GM12891 (cell line): Measurements from ENCODE around the gene RAD23A.

Source experiments
- DNase-seq: peaks from one replicate; pipeline ENCODE4 v3.0.0; 2011; ENCODE audit warnings: low spot score; ENCODE audit not compliant: insufficient read length
- FAIRE-seq: peaks from 2 replicates; lab custom pipeline; 2011; peaks lifted over from hg19 to GRCh38; lab: Jason Lieb, UNC
- PAX5 ChIP-seq: IDR thresholded peaks from 2 replicates; pipeline ENCODE4 v1.6.1; 2011; ENCODE audit warnings: low read length, moderate library complexity, mild to moderate bottlenecking; ENCODE audit not compliant: insufficient read depth, severe bottlenecking
- POLR2A ChIP-seq: IDR thresholded peaks from 2 replicates; pipeline ENCODE4 v1.6.1; 2011; ENCODE audit warnings: low read depth, low read length, control low read depth
- POLR2AphosphoS5 ChIP-seq: IDR thresholded peaks from 2 replicates; pipeline ENCODE4 v1.6.1; 2011; ENCODE audit warnings: low read depth, low read length, control low read depth
- POU2F2 ChIP-seq: IDR thresholded peaks from 2 replicates; pipeline ENCODE4 v1.6.1; 2011; ENCODE audit warnings: low read depth, mild to moderate bottlenecking, control low read depth, low read length, moderate library complexity
- SPI1 ChIP-seq: IDR thresholded peaks from 2 replicates; pipeline ENCODE4 v1.6.1; 2011; ENCODE audit warnings: low read depth, low read length, control low read depth
- TAF1 ChIP-seq: IDR thresholded peaks from 2 replicates; pipeline ENCODE4 v1.6.1; 2011; ENCODE audit warnings: low read depth, low read length, control low read depth

The RAD23A gene

DNA sequence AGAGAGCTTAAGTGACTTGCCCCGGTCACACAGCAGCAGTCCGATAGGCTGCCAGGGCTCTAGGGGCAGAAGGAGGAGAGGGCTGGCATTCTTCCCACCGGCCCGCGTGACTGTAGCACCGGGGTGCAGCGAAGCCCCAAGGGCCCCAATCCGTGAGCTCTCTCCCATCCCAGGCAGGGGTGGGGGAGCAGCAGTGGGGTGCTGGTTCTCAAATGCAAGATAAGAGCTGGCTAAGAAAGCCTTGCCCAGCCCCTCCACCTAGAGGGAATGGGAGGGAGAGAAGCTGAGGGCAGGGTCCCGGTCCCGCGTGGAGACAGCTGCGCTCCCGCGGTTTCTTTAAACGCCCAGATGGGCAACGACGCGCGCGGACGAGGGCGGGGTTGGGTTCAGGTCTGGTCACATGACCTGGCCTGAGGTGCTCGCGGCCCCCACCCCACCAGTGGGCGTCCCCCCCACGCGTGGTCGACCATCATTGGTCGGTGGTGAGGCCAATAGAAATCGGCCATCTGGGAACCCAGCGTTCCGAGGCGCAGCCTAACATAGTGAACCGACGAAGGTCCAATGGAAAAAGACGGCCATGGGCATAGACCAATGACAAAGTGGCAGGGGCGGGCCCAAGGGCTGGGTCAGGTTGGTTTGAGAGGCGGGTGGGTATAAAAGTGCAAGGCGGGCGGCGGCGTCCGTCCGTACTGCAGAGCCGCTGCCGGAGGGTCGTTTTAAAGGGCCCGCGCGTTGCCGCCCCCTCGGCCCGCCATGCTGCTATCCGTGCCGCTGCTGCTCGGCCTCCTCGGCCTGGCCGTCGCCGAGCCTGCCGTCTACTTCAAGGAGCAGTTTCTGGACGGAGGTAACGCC lies 7.5 kb upstream of the RAD23A start, which contains the start of gene CALR:
TSS of gene CALR (plus strand) at position 683 of the 852 bp plus-strand sequence. CDS start at position 754, 71 bp downstream.
- TF ChIP-seq POLR2A = peak; percentile 99
- peak; percentile 74 for TF ChIP-seq POU2F2
- peak; percentile 99 for TF ChIP-seq POLR2AphosphoS5
- TF ChIP-seq PAX5 = peak; percentile 13
- TF ChIP-seq TAF1 = peak; percentile 88
- TF ChIP-seq SPI1 = no peak
- peak; percentile 94 for DNase-seq
- peak; percentile 97 for FAIRE-seq

DNA sequence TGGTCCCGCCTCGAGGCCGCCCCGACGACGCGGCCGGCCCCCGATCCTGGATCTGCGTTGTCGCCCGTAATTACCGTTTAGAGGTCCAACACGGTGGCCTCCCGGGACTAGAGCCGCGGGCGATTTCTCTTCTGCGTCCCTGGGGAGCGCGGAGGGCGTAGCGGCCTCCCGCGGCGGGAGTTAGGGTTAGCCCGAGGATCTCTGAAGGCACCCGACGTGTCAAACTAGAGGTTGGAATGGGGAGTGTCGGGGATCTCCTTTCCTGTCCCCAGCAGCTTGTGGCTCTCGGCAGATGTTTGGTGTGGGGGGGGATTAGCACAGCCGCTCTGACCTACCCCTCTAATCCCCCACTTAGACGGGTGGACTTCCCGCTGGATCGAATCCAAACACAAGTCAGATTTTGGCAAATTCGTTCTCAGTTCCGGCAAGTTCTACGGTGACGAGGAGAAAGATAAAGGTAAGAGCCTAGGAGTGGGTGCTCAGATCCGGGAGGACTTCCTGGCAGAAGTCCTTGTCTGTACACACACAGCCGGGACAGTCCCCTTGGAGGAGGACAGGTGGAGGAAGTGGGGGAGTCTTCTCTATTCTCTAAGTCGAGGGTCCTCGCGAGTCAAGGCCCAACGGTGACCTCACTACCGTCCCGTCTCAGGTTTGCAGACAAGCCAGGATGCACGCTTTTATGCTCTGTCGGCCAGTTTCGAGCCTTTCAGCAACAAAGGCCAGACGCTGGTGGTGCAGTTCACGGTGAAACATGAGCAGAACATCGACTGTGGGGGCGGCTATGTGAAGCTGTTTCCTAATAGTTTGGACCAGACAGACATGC lies 6.7 kb upstream of the RAD23A start:
- TF ChIP-seq POLR2A (no peak), SPI1 (peak; percentile 34; the same call in 1 of the 2 replicates), TAF1 (no peak; the same call in 1 of the 2 replicates)
- peak; percentile 83 for FAIRE-seq
- no peak for DNase-seq

DNA sequence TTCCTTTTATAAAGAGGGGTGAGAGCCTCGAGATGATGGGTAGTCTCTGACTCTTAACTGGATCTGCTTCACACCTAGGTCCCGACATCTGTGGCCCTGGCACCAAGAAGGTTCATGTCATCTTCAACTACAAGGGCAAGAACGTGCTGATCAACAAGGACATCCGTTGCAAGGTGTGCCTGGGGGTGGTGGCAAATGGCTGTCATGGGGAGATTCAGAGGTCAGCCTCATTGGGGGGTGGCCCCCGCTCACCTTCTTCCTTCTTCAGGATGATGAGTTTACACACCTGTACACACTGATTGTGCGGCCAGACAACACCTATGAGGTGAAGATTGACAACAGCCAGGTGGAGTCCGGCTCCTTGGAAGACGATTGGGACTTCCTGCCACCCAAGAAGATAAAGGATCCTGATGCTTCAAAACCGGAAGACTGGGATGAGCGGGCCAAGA lies 5.7 kb upstream of the RAD23A start:
- DNase-seq (no peak), FAIRE-seq (no peak)
- no peak for TF ChIP-seq PAX5
- peak; percentile 13; the same call in 1 of the 2 replicates for TF ChIP-seq POLR2AphosphoS5
- no peak for TF ChIP-seq SPI1
- TF ChIP-seq TAF1 = no peak
- TF ChIP-seq POLR2A = no peak
- TF ChIP-seq POU2F2 = no peak

DNA sequence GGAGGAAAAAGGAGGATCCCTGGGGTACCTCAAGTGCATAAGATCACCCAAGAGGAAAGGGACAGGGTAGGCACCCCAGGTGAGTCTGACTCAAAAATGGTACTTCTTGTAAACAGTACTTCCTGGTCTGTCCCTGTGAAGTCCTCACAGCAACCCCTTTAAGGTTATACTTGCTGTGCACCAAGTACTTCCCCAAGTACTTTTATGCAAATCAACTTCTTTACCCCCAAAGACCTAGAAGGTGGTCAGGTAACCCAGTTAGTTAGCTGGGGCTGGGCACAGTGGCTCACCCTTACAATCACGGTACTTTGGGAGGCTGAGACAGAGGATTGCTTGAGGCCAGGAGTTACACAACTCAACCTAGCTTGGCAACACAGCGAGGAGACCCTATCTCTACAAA lies 4.8 kb upstream of the RAD23A start:
- FAIRE-seq = no peak
- 0 out of 2 replicates have a peak, but pooled peaks have one; percentile 30 for TF ChIP-seq POU2F2
- TF ChIP-seq TAF1 = no peak
- peak; percentile 16; the same call in 1 of the 2 replicates for TF ChIP-seq POLR2AphosphoS5
- no peak for DNase-seq

DNA sequence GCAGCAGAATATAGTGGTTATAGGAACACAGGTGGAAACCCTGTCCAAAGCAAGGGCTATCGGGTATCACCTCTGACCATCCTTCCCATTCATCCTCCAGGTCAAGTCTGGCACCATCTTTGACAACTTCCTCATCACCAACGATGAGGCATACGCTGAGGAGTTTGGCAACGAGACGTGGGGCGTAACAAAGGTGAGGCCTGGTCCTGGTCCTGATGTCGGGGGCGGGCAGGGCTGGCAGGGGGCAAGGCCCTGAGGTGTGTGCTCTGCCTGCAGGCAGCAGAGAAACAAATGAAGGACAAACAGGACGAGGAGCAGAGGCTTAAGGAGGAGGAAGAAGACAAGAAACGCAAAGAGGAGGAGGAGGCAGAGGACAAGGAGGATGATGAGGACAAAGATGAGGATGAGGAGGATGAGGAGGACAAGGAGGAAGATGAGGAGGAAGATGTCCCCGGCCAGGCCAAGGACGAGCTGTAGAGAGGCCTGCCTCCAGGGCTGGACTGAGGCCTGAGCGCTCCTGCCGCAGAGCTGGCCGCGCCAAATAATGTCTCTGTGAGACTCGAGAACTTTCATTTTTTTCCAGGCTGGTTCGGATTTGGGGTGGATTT lies 2.1 kb upstream of the RAD23A start:
- no peak for FAIRE-seq
- DNase-seq = no peak
- no peak for TF ChIP-seq PAX5
- no peak for TF ChIP-seq POLR2A
- no peak for TF ChIP-seq SPI1
- 0 out of 2 replicates have a peak, but pooled peaks have one; percentile 34 for TF ChIP-seq POU2F2
- peak; percentile 30; the same call in 1 of the 2 replicates for TF ChIP-seq POLR2AphosphoS5
- TF ChIP-seq TAF1 = no peak

DNA sequence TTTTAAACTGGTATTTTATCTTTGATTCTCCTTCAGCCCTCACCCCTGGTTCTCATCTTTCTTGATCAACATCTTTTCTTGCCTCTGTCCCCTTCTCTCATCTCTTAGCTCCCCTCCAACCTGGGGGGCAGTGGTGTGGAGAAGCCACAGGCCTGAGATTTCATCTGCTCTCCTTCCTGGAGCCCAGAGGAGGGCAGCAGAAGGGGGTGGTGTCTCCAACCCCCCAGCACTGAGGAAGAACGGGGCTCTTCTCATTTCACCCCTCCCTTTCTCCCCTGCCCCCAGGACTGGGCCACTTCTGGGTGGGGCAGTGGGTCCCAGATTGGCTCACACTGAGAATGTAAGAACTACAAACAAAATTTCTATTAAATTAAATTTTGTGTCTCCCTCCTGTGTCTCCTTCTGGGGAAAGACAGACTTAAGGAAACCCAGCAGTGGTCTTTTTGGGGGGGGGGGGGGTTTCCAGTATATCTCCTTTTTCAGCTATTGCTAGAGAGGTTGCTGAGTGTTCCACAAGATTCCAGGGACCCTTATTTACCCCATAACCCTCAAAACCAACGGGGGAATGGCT lies 1.5 kb upstream of the RAD23A start:
- no peak for TF ChIP-seq TAF1
- no peak for TF ChIP-seq PAX5
- TF ChIP-seq POLR2AphosphoS5 = no peak
- TF ChIP-seq POU2F2 = no peak
- no peak for TF ChIP-seq POLR2A
- no peak for TF ChIP-seq SPI1
- DNase-seq = no peak
- FAIRE-seq = no peak

DNA sequence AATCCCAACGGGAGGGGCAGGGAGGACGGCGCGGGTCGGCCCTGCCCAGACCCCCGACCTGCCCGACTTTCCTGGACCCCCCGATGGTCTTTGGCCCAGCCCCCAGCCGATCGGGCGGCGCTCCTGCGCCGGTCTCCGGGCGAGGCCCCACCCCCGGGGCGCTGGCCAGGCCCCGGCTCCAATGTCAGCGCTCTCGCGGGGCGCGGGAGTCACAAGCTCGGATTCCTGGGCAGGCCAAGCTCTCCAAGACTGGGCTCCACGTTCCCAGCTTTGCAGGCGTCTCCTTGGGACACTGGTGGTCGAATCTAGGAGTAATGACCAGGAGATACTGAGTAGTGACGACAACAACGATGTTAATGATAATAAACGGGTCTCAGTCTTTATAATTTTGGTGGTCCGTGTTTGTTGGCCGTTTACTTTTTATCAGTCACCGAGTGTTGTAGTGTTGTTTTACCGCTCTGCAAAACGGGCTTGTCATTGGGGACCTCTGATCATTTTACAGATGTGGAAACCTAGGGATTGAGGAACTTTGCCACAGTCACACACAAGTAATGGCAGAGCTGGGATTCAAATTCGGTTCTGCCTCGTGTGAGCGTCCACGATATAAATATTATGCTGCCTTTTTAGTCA lies 545 bp downstream of the RAD23A start:
- no peak for TF ChIP-seq PAX5
- no peak for TF ChIP-seq TAF1
- no peak for TF ChIP-seq POLR2AphosphoS5
- no peak for TF ChIP-seq POLR2A
- TF ChIP-seq POU2F2 = no peak
- no peak for TF ChIP-seq SPI1
- DNase-seq = peak; percentile 55
- FAIRE-seq = no peak

- FAIRE-seq = no peak
- no peak for DNase-seq
- TF ChIP-seq TAF1 = no peak
- TF ChIP-seq POU2F2 = no peak
- no peak for TF ChIP-seq POLR2AphosphoS5
- no peak for TF ChIP-seq PAX5
- no peak for TF ChIP-seq POLR2A
- no peak for TF ChIP-seq SPI1
Observed at GRCh38 chr19:12946731-12947496, 1.3 kb downstream of the RAD23A start.
